ENCODE data around the gene RASA2. TPM values are rescaled to one million over a fixed set of nuclear protein-coding genes. Genes with fewer than 3 reads are reported as not detected.
A peak's percentile ranks its signal among the peaks of the same experiment; 100 is the strongest.

RASA2 gene
- total and polyA plus RNA-seq, 2 experiments from 2014 or later: 6.3 to 18.0 TPM

GRCh38 chr3:141537856-141538255, 51.0 kb downstream of the RASA2 start:
- TF ChIP-seq CTCF (IDR thresholded peaks at IDR 0.05; ENCODE audit: low read depth, low read length): no peak
- Histone ChIP-seq H3K9me3 (ENCODE audit: low read depth) (no peaks in the 10 kb centered on the region), H3K27ac (no peak overlapping the region), H3K4me1 (ENCODE audit: low read depth) (no peaks in the 10 kb centered on the region), H3K27me3 (no peaks in the 10 kb centered on the region), H3K36me3 (no peaks in the 10 kb centered on the region), H3K4me3 (no peak overlapping the region)
- DNase-seq (ENCODE audit: low read depth in 1 of 2, low spot score in 1 of 2): peak in 1 of 2 donors; percentile 68

GRCh38 chr3:141538568-141539240, 51.9 kb downstream of the RASA2 start:
- H3K9me3 ChIP-seq (ENCODE audit: low read depth): no peaks in the 10 kb centered on the region
- no peak overlapping the region for H3K27ac ChIP-seq
- no peak overlapping the region for H3K4me3 ChIP-seq
- no peak for DNase-seq (ENCODE audit: low read depth in 1 of 2, low spot score in 1 of 2)
- no peaks in the 10 kb centered on the region for H3K27me3 ChIP-seq
- no peaks in the 10 kb centered on the region for H3K4me1 ChIP-seq (ENCODE audit: low read depth)
- no peaks in the 10 kb centered on the region for H3K36me3 ChIP-seq
- TF ChIP-seq CTCF (IDR thresholded peaks at IDR 0.05; ENCODE audit: low read depth, low read length): no peak

GRCh38 chr3:141539431-141540187, 52.8 kb downstream of the RASA2 start:
- no peak for TF ChIP-seq CTCF (IDR thresholded peaks at IDR 0.05; ENCODE audit: low read depth, low read length)
- Histone ChIP-seq H3K27ac (no peak overlapping the region), H3K4me1 (ENCODE audit: low read depth) (no peaks in the 10 kb centered on the region), H3K9me3 (ENCODE audit: low read depth) (no peaks in the 10 kb centered on the region), H3K4me3 (no peak overlapping the region), H3K27me3 (no peaks in the 10 kb centered on the region), H3K36me3 (peaks cover 3% of the 10 kb centered on the region)
- no peak for DNase-seq (ENCODE audit: low read depth in 1 of 2, low spot score in 1 of 2)

- H3K36me3 ChIP-seq: peaks cover 3% of the 10 kb centered on the region
- H3K4me3 ChIP-seq: no peak overlapping the region
- TF ChIP-seq CTCF (IDR thresholded peaks at IDR 0.05; ENCODE audit: low read depth, low read length): no peak
- no peaks in the 10 kb centered on the region for H3K27me3 ChIP-seq
- H3K27ac ChIP-seq: no peak overlapping the region
- no peak for DNase-seq (ENCODE audit: low read depth in 1 of 2, low spot score in 1 of 2)
- no peaks in the 10 kb centered on the region for H3K4me1 ChIP-seq (ENCODE audit: low read depth)
- H3K9me3 ChIP-seq (ENCODE audit: low read depth): no peaks in the 10 kb centered on the region
Observed at GRCh38 chr3:141540531-141540930, 53.7 kb downstream of the RASA2 start.

GRCh38 chr3:141542202-141542969, 55.6 kb downstream of the RASA2 start:
- Histone ChIP-seq H3K4me1 (ENCODE audit: low read depth) (no peaks in the 10 kb centered on the region), H3K36me3 (peaks cover 3% of the 10 kb centered on the region), H3K4me3 (no peak overlapping the region), H3K9me3 (ENCODE audit: low read depth) (no peaks in the 10 kb centered on the region), H3K27me3 (no peaks in the 10 kb centered on the region), H3K27ac (no peak overlapping the region)
- no peak for DNase-seq (ENCODE audit: low read depth in 1 of 2, low spot score in 1 of 2)
- TF ChIP-seq CTCF (IDR thresholded peaks at IDR 0.05; ENCODE audit: low read depth, low read length): no peak

Measured in cardiac muscle cell (in vitro differentiated cells and primary cell).